Measurements from ENCODE around the gene BACH2. TPM values are rescaled to one million over a fixed set of nuclear protein-coding genes. Genes with fewer than 3 reads are reported as not detected.

Gene BACH2
- total and polyA plus RNA-seq, 2 experiments from 2014 or later = under 0.01 TPM; not detected in 1

DNA sequence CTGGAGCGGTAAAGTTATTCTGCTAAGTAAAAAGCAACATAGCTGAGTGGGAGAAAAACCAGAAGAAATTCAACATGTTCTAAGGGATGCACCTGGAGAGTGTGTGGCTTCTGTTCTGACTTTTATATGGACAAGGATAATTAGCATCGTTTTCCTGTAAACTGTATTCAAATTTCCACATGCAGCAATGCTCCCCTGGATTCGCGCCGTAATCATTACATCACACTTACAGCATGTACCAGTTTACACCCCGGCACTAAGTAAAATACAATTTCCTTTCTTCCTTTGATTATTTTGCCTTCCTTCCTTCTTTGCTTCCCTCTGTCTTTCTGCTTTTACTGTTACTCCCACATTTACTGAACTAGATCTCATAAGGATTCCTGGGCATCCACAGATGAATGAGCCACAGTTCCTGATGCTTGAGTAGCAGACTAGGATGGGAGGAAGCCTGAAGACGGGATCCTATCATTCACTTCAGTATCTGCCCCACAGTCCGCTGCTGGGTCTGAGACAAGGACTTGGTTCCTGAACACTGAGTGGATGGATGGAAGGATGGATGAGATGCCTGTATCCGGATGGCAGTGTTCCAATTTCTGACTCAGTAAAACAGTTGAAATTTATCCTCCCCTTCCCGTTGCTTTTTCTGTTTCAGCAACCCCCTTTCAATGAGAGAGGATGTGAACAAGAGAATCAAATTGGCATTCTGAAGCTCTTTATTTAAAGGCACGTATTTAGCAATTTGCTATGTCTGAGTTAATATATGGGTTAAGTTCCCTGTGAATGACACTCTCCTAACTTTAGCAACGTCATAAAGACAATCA is 227.7 kb downstream of the BACH2 start:
- Histone ChIP-seq H3K27me3 (replicated peaks; ENCODE audit: insufficient read depth) (no peaks in the 10 kb centered on the region), H3K79me2 (ENCODE audit: insufficient read depth) (no peaks in the 10 kb centered on the region), H4K20me1 (ENCODE audit: insufficient read depth) (no peaks in the 10 kb centered on the region), H3K9me3 (ENCODE audit: low read depth) (no peaks in the 10 kb centered on the region), H3K4me2 (ENCODE audit: unreplicated experiment) (no peak overlapping the region), H3K27ac (no peak overlapping the region), H3K36me3 (ENCODE audit: low read depth) (no peaks in the 10 kb centered on the region), H3K9ac (no peak overlapping the region), H3K4me1 (ENCODE audit: insufficient read depth) (peaks cover 10% of the 10 kb centered on the region), H3K4me3 (no peak overlapping the region), H3K9me2 (ENCODE audit: insufficient read depth) (no peaks in the 10 kb centered on the region), H2AFZ (no peak overlapping the region), H3F3A (ENCODE audit: insufficient read depth) (no peaks in the 10 kb centered on the region; the same call in 1 of the 2 replicates)
- TF ChIP-seq EZH2 (IDR thresholded peaks at IDR 0.05; ENCODE audit: insufficient read depth, poor library complexity, severe bottlenecking) = no peak
- no peak for TF ChIP-seq EZH2phosphoT487 (IDR thresholded peaks at IDR 0.05; ENCODE audit: insufficient read depth, low read depth)
- in situ Hi-C loops (cut with MboI) = no loop called here
- no peak for DNase-seq
- 78 to 80% methylated on average over 12 of the region's 12 CpGs for WGBS, 2 experiments (ENCODE audit: low coverage in 1 of 2, low lambda C conversion rate in 2 of 2, missing lambda C conversion rate in 2 of 2)

DNA sequence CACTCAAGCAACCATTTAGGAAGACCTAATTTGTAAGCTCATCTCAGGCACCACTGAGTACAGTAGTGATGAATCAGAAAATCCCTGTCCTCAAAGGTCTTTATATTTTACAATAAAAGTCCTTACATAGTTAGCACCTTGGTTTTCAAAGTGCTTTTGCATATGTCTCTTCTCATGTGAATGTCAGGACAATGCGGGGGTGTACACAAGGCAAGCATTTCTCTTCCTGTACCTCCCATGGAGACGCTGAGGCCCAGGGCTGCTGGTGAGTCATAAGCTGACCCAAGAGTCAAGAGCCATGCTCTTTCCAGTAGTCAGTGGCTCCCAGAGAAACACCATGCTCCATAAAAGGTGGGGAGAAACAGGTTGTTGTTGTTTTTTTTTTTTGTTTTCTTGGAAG is 228.4 kb downstream of the BACH2 start:
- H3K36me3 ChIP-seq (ENCODE audit: low read depth) = no peaks in the 10 kb centered on the region
- H3K4me2 ChIP-seq (ENCODE audit: unreplicated experiment) = no peak overlapping the region
- WGBS, 2 experiments (ENCODE audit: low coverage in 1 of 2, low lambda C conversion rate in 2 of 2, missing lambda C conversion rate in 2 of 2) = 20 to 36% methylated on average over 2 of the region's 2 CpGs
- H3K9me3 ChIP-seq (ENCODE audit: low read depth) = no peaks in the 10 kb centered on the region
- peaks cover 10% of the 10 kb centered on the region for H3K4me1 ChIP-seq (ENCODE audit: insufficient read depth)
- no peak overlapping the region for H3K4me3 ChIP-seq
- in situ Hi-C loops (cut with MboI) = no loop called here
- no peaks in the 10 kb centered on the region; the same call in 1 of the 2 replicates for H3F3A ChIP-seq (ENCODE audit: insufficient read depth)
- no peak overlapping the region for H2AFZ ChIP-seq
- no peaks in the 10 kb centered on the region for H3K79me2 ChIP-seq (ENCODE audit: insufficient read depth)
- H3K9me2 ChIP-seq (ENCODE audit: insufficient read depth) = no peaks in the 10 kb centered on the region
- peak; percentile 79 for DNase-seq
- H3K27me3 ChIP-seq (replicated peaks; ENCODE audit: insufficient read depth) = no peaks in the 10 kb centered on the region
- H4K20me1 ChIP-seq (ENCODE audit: insufficient read depth) = no peaks in the 10 kb centered on the region
- no peak for TF ChIP-seq EZH2phosphoT487 (IDR thresholded peaks at IDR 0.05; ENCODE audit: insufficient read depth, low read depth)
- TF ChIP-seq EZH2 (IDR thresholded peaks at IDR 0.05; ENCODE audit: insufficient read depth, poor library complexity, severe bottlenecking) = no peak
- H3K27ac ChIP-seq = no peak overlapping the region
- no peak overlapping the region for H3K9ac ChIP-seq

DNA sequence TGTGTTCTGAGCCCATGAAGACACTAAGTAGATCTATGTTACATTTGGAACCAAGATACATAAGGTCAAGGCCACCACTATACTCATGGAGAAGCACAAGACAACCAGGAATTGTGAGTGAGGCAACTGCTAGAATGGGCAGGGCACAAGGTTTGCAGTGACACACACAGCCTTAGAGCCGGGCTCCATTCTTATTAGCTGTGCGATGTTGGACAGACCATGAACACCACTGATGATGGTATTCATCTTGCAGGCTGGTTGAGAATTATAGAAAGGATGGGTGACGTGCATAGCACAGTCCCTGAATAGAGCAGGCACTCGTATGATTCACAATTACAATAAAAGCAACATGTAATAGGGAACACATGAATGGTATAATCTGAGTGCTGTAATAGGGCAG is 229.9 kb downstream of the BACH2 start:
- no peaks in the 10 kb centered on the region; the same call in 1 of the 2 replicates for H3F3A ChIP-seq (ENCODE audit: insufficient read depth)
- no peak for TF ChIP-seq EZH2phosphoT487 (IDR thresholded peaks at IDR 0.05; ENCODE audit: insufficient read depth, low read depth)
- no peak for TF ChIP-seq EZH2 (IDR thresholded peaks at IDR 0.05; ENCODE audit: insufficient read depth, poor library complexity, severe bottlenecking)
- in situ Hi-C loops (cut with MboI) = no loop called here
- H3K27me3 ChIP-seq (replicated peaks; ENCODE audit: insufficient read depth) = no peaks in the 10 kb centered on the region
- H3K27ac ChIP-seq = no peak overlapping the region
- H3K4me1 ChIP-seq (ENCODE audit: insufficient read depth) = peaks cover 14% of the 10 kb centered on the region
- no peak overlapping the region for H3K4me2 ChIP-seq (ENCODE audit: unreplicated experiment)
- no peaks in the 10 kb centered on the region for H3K36me3 ChIP-seq (ENCODE audit: low read depth)
- no peak overlapping the region for H3K4me3 ChIP-seq
- no peak overlapping the region for H3K9ac ChIP-seq
- no peaks in the 10 kb centered on the region for H3K9me2 ChIP-seq (ENCODE audit: insufficient read depth)
- no peaks in the 10 kb centered on the region for H3K9me3 ChIP-seq (ENCODE audit: low read depth)
- H4K20me1 ChIP-seq (ENCODE audit: insufficient read depth) = no peaks in the 10 kb centered on the region
- no peaks in the 10 kb centered on the region for H3K79me2 ChIP-seq (ENCODE audit: insufficient read depth)
- peak; percentile 76 for DNase-seq
- no peak overlapping the region for H2AFZ ChIP-seq
- WGBS, 2 experiments (ENCODE audit: low coverage in 1 of 2, low lambda C conversion rate in 2 of 2, missing lambda C conversion rate in 2 of 2) = 11 to 21% methylated on average over 4 of the region's 4 CpGs

DNA sequence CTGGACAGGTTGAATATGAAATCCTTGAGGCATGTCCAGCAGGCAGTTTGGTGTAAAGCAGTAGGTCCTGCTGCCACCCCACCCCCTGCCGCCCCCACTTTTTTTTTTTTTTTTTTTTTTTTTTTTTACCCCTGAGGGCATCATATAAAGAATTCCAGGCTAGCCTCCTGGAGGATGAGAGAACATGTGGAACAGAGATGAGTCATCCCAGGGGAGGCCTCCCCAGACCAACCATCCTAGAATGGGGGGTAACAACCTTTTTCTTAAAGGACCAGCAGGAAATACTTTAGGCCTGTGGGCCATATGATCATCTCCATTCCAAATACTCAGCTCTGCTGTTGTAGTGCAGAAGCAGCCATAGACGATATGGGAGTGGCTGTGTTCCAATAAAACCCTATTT is 231.5 kb downstream of the BACH2 start:
- Histone ChIP-seq H3K9ac (no peak overlapping the region), H3K4me2 (ENCODE audit: unreplicated experiment) (no peak overlapping the region), H3K27ac (no peak overlapping the region), H3K9me2 (ENCODE audit: insufficient read depth) (no peaks in the 10 kb centered on the region), H3F3A (ENCODE audit: insufficient read depth) (no peaks in the 10 kb centered on the region; the same call in 1 of the 2 replicates), H4K20me1 (ENCODE audit: insufficient read depth) (no peaks in the 10 kb centered on the region), H3K9me3 (ENCODE audit: low read depth) (no peaks in the 10 kb centered on the region), H2AFZ (no peak overlapping the region), H3K27me3 (replicated peaks; ENCODE audit: insufficient read depth) (0 out of 2 replicates have a peak, but pooled peaks cover 4% of the 10 kb centered on the region), H3K4me1 (ENCODE audit: insufficient read depth) (peaks cover 14% of the 10 kb centered on the region), H3K36me3 (ENCODE audit: low read depth) (no peaks in the 10 kb centered on the region), H3K4me3 (no peak overlapping the region), H3K79me2 (ENCODE audit: insufficient read depth) (no peaks in the 10 kb centered on the region)
- WGBS, 2 experiments (ENCODE audit: low coverage in 1 of 2, low lambda C conversion rate in 2 of 2, missing lambda C conversion rate in 2 of 2) = 94 to 95% methylated on average over 2 of the region's 2 CpGs
- in situ Hi-C loops (cut with MboI) = no loop called here
- peak; percentile 13 for DNase-seq
- TF ChIP-seq EZH2 (IDR thresholded peaks at IDR 0.05; ENCODE audit: insufficient read depth, poor library complexity, severe bottlenecking) (no peak), EZH2phosphoT487 (IDR thresholded peaks at IDR 0.05; ENCODE audit: insufficient read depth, low read depth) (no peak)

Data from GM23248 (cell line).